Neural crest cell (in vitro differentiated cells): ENCODE data around the gene EGF. TPM values are rescaled to one million over a fixed set of nuclear protein-coding genes. Genes with fewer than 3 reads are reported as not detected.

Experiments used
- DNase-seq: peaks from one replicate; pipeline ENCODE4 v3.0.0; 2021; ENCODE audit warnings: low read depth, mixed read lengths, low spot score
- H3K27ac Mint-ChIP-seq: one replicate; pipeline ENCODE4 v1.8.0; 2021; ENCODE audit warnings: mild to moderate bottlenecking, mixed read lengths; ENCODE audit not compliant: unreplicated experiment
- H3K27me3 Mint-ChIP-seq: 2 replicates; pipeline ENCODE4 v1.8.0; 2021; ENCODE audit warnings: low read depth, mild to moderate bottlenecking, mixed read lengths
- H3K36me3 Mint-ChIP-seq: 2 replicates; pipeline ENCODE4 v1.8.0; 2021; ENCODE audit warnings: low read depth, mild to moderate bottlenecking, mixed read lengths
- H3K4me1 Mint-ChIP-seq: 2 replicates; pipeline ENCODE4 v1.8.0; 2021; ENCODE audit warnings: mixed read lengths
- H3K4me3 Mint-ChIP-seq: one replicate; pipeline ENCODE4 v1.8.0; 2021; ENCODE audit warnings: mild to moderate bottlenecking, mixed read lengths
- H3K9me3 Mint-ChIP-seq: 2 replicates; pipeline ENCODE4 v1.8.0; 2021; ENCODE audit warnings: mixed read lengths
- CTCF ChIP-seq: fragments of 200-600 bp; sonication (generic); conservative IDR thresholded peaks from 2 replicates; pipeline ENCODE4 v1.5.0; 2021; ENCODE audit warnings: antibody characterized with exemption, mild to moderate bottlenecking
- total RNA-seq: library from RNA; stranded (reverse); gene quantifications from 2 replicates; pipeline ENCODE4 v1.2.1, GENCODE V29; 2021

The EGF gene
- total RNA-seq, 1 donor from 2014 or later, result 0.84 TPM

- Mint-ChIP-seq H3K9me3 (peaks cover 15% of the 10 kb centered on the region), H3K36me3 (peaks cover 8% of the 10 kb centered on the region), H3K4me1 (no peaks in the 10 kb centered on the region), H3K27ac (no peak overlapping the region), H3K27me3 (no peaks in the 10 kb centered on the region), H3K4me3 (no peak overlapping the region)
- TF ChIP-seq CTCF, result no peak
- no peak for DNase-seq
Observed at GRCh38 chr4:109902559-109903251, 10.0 kb upstream of the EGF start.

GRCh38 chr4:109908731-109909130 is 4.0 kb upstream of the EGF start:
- Mint-ChIP-seq H3K27ac (no peak overlapping the region), H3K4me1 (peaks cover 17% of the 10 kb centered on the region), H3K4me3 (no peak overlapping the region), H3K36me3 (peaks cover 2% of the 10 kb centered on the region), H3K27me3 (no peaks in the 10 kb centered on the region), H3K9me3 (peaks cover 13% of the 10 kb centered on the region)
- no peak for DNase-seq
- TF ChIP-seq CTCF, result no peak

GRCh38 chr4:109910256-109910655 is 2.4 kb upstream of the EGF start:
- no peak overlapping the region for H3K4me3 Mint-ChIP-seq
- H3K27ac Mint-ChIP-seq, result peak overlapping the region; percentile 1
- TF ChIP-seq CTCF, result no peak
- peaks cover 23% of the 10 kb centered on the region for H3K4me1 Mint-ChIP-seq
- H3K9me3 Mint-ChIP-seq, result peaks cover 13% of the 10 kb centered on the region
- DNase-seq, result no peak
- no peaks in the 10 kb centered on the region for H3K27me3 Mint-ChIP-seq
- H3K36me3 Mint-ChIP-seq, result peaks cover 2% of the 10 kb centered on the region

- peak overlapping the region; percentile 5 for H3K27ac Mint-ChIP-seq
- no peaks in the 10 kb centered on the region for H3K9me3 Mint-ChIP-seq
- no peaks in the 10 kb centered on the region for H3K36me3 Mint-ChIP-seq
- H3K4me1 Mint-ChIP-seq, result peaks cover 27% of the 10 kb centered on the region
- no peak overlapping the region for H3K4me3 Mint-ChIP-seq
- DNase-seq, result no peak
- no peaks in the 10 kb centered on the region for H3K27me3 Mint-ChIP-seq
- no peak for TF ChIP-seq CTCF
Observed at GRCh38 chr4:109913596-109914241, 1.0 kb downstream of the EGF start.

GRCh38 chr4:109914322-109914721 is 1.6 kb downstream of the EGF start:
- Mint-ChIP-seq H3K27ac (no peak overlapping the region), H3K27me3 (no peaks in the 10 kb centered on the region), H3K4me3 (no peak overlapping the region), H3K9me3 (no peaks in the 10 kb centered on the region), H3K36me3 (no peaks in the 10 kb centered on the region), H3K4me1 (peaks cover 27% of the 10 kb centered on the region)
- TF ChIP-seq CTCF, result no peak
- no peak for DNase-seq
